ENCODE data around the gene AMACR. TPM values are rescaled to one million over a fixed set of nuclear protein-coding genes. Genes with fewer than 3 reads are reported as not detected.

AMACR gene
- total RNA-seq, 2 experiments from 2014 or later: 6.5 to 7.7 TPM

DNA sequence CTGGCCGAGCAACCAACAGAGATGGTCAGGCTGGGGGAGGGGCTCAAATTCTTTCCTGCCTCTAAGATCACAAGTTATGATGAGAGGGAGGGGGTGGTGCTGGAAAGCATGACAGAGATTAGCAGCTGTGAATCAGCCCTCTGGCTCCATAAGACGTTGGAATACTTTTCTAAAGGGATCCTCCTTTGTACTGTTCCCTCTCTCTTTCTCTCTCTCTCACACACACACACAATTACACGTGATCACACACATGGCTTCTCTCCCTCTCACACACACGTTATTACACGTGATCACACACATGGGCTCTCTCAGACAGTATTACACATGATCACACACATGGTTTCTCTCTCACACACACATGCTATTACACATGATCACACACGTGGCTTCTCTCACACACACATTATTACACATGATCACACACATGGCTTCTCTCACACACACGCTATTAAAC is 23.2 kb downstream of the AMACR start, which contains the start of gene SLC45A2:
Gene SLC45A2, minus strand, starts transcription at position 23 of the 454 bp plus-strand sequence. CDS start 110 bp downstream, outside the sequence.
- TF ChIP-seq, protein P1, sequence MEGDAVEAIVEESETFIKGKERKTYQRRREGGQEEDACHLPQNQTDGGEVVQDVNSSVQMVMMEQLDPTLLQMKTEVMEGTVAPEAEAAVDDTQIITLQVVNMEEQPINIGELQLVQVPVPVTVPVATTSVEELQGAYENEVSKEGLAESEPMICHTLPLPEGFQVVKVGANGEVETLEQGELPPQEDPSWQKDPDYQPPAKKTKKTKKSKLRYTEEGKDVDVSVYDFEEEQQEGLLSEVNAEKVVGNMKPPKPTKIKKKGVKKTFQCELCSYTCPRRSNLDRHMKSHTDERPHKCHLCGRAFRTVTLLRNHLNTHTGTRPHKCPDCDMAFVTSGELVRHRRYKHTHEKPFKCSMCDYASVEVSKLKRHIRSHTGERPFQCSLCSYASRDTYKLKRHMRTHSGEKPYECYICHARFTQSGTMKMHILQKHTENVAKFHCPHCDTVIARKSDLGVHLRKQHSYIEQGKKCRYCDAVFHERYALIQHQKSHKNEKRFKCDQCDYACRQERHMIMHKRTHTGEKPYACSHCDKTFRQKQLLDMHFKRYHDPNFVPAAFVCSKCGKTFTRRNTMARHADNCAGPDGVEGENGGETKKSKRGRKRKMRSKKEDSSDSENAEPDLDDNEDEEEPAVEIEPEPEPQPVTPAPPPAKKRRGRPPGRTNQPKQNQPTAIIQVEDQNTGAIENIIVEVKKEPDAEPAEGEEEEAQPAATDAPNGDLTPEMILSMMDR (IDR thresholded peaks at IDR 0.05): no peak
- POLR2A ChIA-PET: no interaction called here

DNA sequence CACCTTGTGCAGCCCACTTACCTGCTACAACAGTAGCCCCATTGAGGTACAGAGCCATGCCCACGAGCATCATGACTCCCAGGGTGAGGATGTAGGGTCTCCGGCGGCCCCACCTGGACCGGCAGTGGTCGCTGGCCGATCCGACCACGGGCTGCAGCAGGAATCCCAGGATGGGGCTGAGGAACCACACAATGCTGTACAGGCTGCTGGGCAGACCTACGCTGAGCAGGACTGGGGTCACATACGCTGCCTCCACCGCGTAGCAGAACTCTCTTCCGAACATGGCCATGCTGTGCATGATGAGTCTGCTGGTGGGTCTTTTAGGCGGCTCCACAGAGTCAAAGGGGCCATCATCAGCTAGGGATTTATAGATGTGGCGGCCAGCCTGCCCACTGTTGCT is 23.7 kb downstream of the AMACR start:
- Mint-ChIP-seq H3K4me3 (no peak overlapping the region), H3K4me1 (ENCODE audit: low read depth) (no peaks in the 10 kb centered on the region), H3K36me3 (ENCODE audit: low read depth) (peaks cover 16% of the 10 kb centered on the region), H3K27ac (no peak overlapping the region), H3K27me3 (no peaks in the 10 kb centered on the region), H3K9me3 (no peaks in the 10 kb centered on the region)
- no peak for DNase-seq
- CTCF ChIA-PET: interaction anchor here (0.9 kb wide), 1 partner anchor 14 kb away, joined by 3 read pairs; no protein-coding TSS in a partner anchor
- intact Hi-C loops (cut with micrococcal nuclease): no loop called here
- no peak for ATAC-seq
- POLR2A ChIA-PET: no interaction called here
- TF ChIP-seq, protein P1 (IDR thresholded peaks at IDR 0.05): no peak

More for the DNA sequence above, 23.2 kb downstream of the AMACR start, which contains the start of gene SLC45A2:
- intact Hi-C loops (cut with micrococcal nuclease): no loop called here
- no peak within 1 kb of the TSS for H3K27ac Mint-ChIP-seq
- no peaks in the 10 kb centered on the region for H3K27me3 Mint-ChIP-seq
- no peaks in the 10 kb centered on the region for H3K4me1 Mint-ChIP-seq (ENCODE audit: low read depth)
- H3K9me3 Mint-ChIP-seq: no peaks in the 10 kb centered on the region
- ATAC-seq (no peak), DNase-seq (no peak)
- H3K36me3 Mint-ChIP-seq (ENCODE audit: low read depth): peaks cover 19% of the 10 kb centered on the region
- CTCF ChIA-PET: no interaction called here
- H3K4me3 Mint-ChIP-seq: no peak within 1 kb of the TSS

DNA sequence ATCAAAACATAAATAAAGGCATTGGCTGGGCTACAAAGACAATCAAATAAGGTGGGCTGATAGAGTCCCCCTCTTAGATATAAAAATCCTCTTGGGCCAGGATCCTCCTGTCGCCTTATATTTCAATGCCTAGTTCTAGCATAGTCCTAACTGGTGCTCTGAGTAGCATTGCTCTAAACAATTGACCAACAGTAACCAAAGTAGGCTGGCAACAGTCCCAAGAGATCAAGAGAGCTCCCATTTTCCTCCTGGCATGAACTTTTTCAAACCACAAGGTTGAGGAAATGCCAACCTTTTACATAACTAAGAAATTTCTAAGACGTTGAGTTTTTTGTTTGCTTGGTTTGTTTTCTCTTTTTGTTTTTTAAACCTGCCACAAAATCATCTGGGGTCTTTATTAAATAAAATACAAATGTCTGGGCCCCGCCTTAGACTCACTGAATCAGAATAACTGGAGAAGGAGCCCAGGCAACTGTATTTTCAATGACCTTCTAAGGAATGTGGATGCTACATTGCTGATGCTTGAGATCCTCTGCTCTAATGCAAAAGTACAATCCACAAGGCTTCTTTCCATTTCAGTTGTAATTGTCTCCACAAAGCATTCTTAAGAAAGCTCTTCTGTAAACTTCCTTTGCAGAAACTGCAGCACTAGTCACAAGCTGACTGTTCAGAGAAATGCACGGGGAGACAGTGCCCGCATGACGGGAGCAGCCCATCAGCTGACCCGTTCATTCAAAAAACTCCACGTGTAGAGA is 26.3 kb downstream of the AMACR start:
- no peak overlapping the region for H3K4me3 Mint-ChIP-seq
- ATAC-seq: no peak
- no peaks in the 10 kb centered on the region for H3K36me3 Mint-ChIP-seq (ENCODE audit: low read depth)
- H3K27ac Mint-ChIP-seq: no peak overlapping the region
- H3K27me3 Mint-ChIP-seq: no peaks in the 10 kb centered on the region
- TF ChIP-seq, protein P1 (IDR thresholded peaks at IDR 0.05): no peak
- H3K9me3 Mint-ChIP-seq: no peaks in the 10 kb centered on the region
- intact Hi-C loops (cut with micrococcal nuclease): no loop called here
- no peaks in the 10 kb centered on the region for H3K4me1 Mint-ChIP-seq (ENCODE audit: low read depth)
- ChIA-PET CTCF (interaction anchor here (2.0 to 2.1 kb wide), 2 partner anchors 11 to 16 kb away, joined by 5 to 8 read pairs; no protein-coding TSS in a partner anchor), POLR2A (no interaction called here)
- no peak for DNase-seq

DNA sequence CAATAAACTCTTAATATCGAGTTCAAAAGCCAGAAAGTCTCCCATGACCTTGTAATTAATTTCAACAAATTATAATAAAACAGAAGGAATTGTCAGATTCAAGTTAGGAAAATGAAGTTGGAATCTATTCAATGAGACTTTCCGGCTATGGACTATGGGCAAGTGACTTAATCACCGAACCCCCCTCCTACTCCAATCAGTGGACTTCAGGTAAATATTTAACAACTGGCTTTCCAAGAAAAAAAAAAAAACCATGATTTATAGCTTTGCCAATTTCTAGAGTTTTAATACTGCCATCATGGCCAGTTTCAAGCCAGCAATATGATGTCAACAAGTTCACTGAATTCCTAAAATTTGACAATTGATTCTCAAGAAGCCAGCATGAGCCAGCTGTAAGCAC is 27.8 kb downstream of the AMACR start:
- Mint-ChIP-seq H3K9me3 (no peaks in the 10 kb centered on the region), H3K36me3 (ENCODE audit: low read depth) (no peaks in the 10 kb centered on the region), H3K27ac (no peak overlapping the region), H3K4me3 (no peak overlapping the region), H3K4me1 (ENCODE audit: low read depth) (no peaks in the 10 kb centered on the region), H3K27me3 (peaks cover 1% of the 10 kb centered on the region)
- ChIA-PET POLR2A (interaction anchor here (0.6 to 0.7 kb wide), 2 partner anchors 19 to 1274 kb away, joined by 4 read pairs; no protein-coding TSS in a partner anchor), CTCF (interaction anchor here (0.7 to 2.9 kb wide), 3 partner anchors 10 to 432 kb away, joined by 4 to 11 read pairs (median 4); no protein-coding TSS in a partner anchor)
- DNase-seq (no peak), ATAC-seq (no peak)
- intact Hi-C loops (cut with micrococcal nuclease): no loop called here
- TF ChIP-seq, protein P1 (IDR thresholded peaks at IDR 0.05): no peak

DNA sequence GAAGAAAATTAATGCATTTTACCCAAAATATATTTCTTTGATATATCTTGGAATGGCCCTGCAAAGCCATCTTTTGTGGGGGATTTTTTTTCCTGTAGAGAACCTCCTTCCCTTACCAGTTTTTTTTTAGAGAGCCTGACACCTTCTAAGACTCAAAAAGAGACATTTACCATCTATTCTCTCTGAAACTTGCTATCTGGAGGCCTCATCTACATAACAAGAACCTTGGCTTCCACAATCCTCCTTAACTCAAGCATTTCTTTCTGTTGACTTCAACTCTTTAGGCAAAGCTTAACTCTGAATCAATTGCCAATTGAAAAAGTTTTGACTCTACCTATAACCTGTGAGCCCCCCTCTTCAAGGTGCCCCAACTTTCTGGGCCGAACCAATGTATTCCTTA is 29.5 kb downstream of the AMACR start:
- intact Hi-C loops (cut with micrococcal nuclease): no loop called here
- ATAC-seq (no peak), DNase-seq (no peak)
- Mint-ChIP-seq H3K27me3 (peaks cover 1% of the 10 kb centered on the region), H3K4me1 (ENCODE audit: low read depth) (peaks cover 3% of the 10 kb centered on the region), H3K4me3 (no peak overlapping the region), H3K27ac (no peak overlapping the region), H3K36me3 (ENCODE audit: low read depth) (no peaks in the 10 kb centered on the region), H3K9me3 (no peaks in the 10 kb centered on the region)
- ChIA-PET POLR2A (no interaction called here), CTCF (interaction anchor here (1.3 to 2.9 kb wide), 3 partner anchors 9 to 18 kb away, joined by 5 to 13 read pairs (median 11); no protein-coding TSS in a partner anchor)
- TF ChIP-seq, protein P1 (IDR thresholded peaks at IDR 0.05): no peak

All from activated CD8-positive, alpha-beta T cell treated with anti-CD3 and anti-CD28 coated beads for 36 hours (primary cell).